Stimulated activated memory B cell treated with anti-CD40 and anti-IgM and Interleukin-4, amounts not matched to agents 10 μg/mL and 1 μg/mL and 100 μg/mL, for 72 hours (primary cell): ENCODE results near the gene TRNT1.
A peak's percentile ranks its signal among the peaks of the same experiment; 100 is the strongest.

ENCODE experiments used
- ATAC-seq: fragments of 150-1000 bp; cut with Tn5 transposase; 2 replicates; pipeline ENCODE4 v1.10.0; 2021
- H3K27ac Mint-ChIP-seq: one replicate; pipeline ENCODE4 v1.8.0; 2022; ENCODE audit warnings: mild to moderate bottlenecking, mixed read lengths
- H3K27me3 Mint-ChIP-seq: one replicate; pipeline ENCODE4 v1.8.0; 2022; ENCODE audit warnings: mixed read lengths
- H3K36me3 Mint-ChIP-seq: one replicate; pipeline ENCODE4 v1.8.0; 2022; ENCODE audit warnings: mixed read lengths
- H3K4me1 Mint-ChIP-seq: one replicate; pipeline ENCODE4 v1.8.0; 2022; ENCODE audit warnings: mixed read lengths
- H3K4me3 Mint-ChIP-seq: one replicate; pipeline ENCODE4 v1.8.0; 2022; ENCODE audit warnings: mild to moderate bottlenecking, moderate library complexity, mixed read lengths
- H3K9me3 Mint-ChIP-seq: one replicate; pipeline ENCODE4 v1.8.0; 2022; ENCODE audit warnings: mixed read lengths

TRNT1 gene

DNA sequence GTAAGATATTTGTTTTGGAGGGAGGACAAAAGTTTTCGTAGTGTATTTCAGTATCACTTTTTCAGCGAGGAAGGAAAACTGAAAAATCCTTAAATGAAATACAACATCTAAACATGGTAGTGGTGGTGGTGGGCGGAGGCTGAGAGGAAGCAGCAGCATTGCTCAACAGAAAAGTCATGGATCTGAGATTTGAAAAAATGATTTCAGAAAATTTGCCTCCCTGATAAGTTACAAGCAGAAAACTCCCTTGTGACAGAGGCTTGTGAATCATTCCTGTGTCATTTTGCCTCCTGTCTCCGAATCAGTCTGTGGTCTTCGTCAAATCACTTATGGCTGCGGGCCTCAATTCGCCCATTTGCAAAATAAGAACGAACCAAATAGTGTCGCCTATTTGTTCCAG lies 53.7 kb downstream of the TRNT1 start:
- ATAC-seq, result no peak
- Mint-ChIP-seq H3K27me3 (no peaks in the 10 kb centered on the region), H3K4me1 (peaks cover 31% of the 10 kb centered on the region), H3K9me3 (no peaks in the 10 kb centered on the region), H3K4me3 (no peak overlapping the region), H3K36me3 (no peaks in the 10 kb centered on the region), H3K27ac (peak overlapping the region; percentile 82)

DNA sequence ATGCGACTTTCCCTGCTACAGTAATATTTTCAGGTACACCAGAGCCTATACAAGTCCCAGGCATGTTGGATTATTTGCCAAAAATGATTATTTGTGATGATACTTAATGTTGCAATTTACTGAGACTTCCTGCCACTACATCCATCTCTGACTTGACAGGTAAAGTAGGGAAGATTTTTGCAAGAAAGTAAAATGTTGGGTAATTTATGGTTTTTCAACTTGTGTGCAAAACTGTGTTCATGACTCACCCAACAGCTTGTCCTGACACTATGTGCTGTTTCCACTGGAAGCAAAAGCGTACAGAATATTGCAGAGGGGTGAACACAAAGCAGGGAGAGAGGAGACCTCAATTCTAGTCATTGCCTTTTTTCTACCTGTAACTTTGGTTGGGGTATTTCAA lies 58.1 kb downstream of the TRNT1 start:
- Mint-ChIP-seq H3K4me3 (no peak overlapping the region), H3K4me1 (no peaks in the 10 kb centered on the region), H3K27ac (no peak overlapping the region), H3K36me3 (no peaks in the 10 kb centered on the region), H3K9me3 (peaks cover 4% of the 10 kb centered on the region), H3K27me3 (peaks cover 7% of the 10 kb centered on the region)
- ATAC-seq, result no peak

DNA sequence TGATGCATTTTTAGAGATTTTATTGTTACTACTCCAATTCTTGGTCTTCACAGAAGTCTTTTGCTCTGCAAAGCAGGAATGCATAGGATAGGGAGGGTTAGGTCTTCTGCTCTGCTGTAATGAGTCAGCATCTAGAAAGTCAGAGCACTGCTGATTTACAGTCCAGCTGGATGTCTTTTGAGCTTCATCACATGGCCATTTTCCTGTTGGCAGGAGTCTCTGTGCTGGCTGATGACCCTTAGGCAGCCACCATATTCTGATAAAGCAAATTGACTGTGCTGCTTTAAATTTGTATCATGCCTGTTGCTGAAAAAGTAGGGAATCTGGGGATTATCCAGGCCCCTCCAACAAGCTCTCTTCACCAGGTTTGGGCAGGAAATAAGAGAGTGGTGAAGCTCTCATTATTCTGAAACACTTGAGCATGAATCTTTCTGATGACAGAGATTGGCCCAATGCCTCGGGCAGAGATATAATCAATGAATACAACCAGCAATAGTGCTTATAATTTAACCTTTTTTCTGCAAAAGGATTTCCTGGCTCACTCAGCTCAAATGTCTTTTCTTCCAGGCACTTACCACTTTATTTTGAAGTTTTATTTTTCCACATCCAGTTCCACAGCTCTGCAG lies 62.5 kb downstream of the TRNT1 start:
- ATAC-seq, result no peak
- Mint-ChIP-seq H3K27me3 (peaks cover 14% of the 10 kb centered on the region), H3K4me3 (no peak overlapping the region), H3K36me3 (no peaks in the 10 kb centered on the region), H3K9me3 (peaks cover 4% of the 10 kb centered on the region), H3K27ac (no peak overlapping the region), H3K4me1 (no peaks in the 10 kb centered on the region)

DNA sequence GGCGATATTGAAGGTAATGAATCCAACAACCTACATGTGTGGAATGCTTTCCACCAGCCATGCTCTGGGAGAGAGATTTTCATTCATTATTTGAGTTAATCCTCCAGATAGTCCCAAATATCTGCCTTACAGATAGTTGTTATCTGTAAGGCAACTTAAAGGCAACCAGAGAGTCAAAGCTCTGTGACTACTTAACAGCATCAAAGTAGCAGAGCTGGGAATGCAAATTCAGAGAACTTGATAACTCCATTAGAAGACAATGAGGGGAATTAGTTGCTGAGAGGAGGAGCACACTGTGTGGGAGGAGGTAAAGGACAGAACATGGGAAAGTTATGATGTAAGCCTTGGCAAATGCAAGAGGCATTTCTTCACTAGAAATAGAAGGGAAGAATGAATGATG lies 63.2 kb downstream of the TRNT1 start:
- Mint-ChIP-seq H3K4me1 (no peaks in the 10 kb centered on the region), H3K9me3 (peaks cover 4% of the 10 kb centered on the region), H3K4me3 (no peak overlapping the region), H3K27me3 (peaks cover 17% of the 10 kb centered on the region), H3K27ac (no peak overlapping the region), H3K36me3 (no peaks in the 10 kb centered on the region)
- ATAC-seq, result no peak

DNA sequence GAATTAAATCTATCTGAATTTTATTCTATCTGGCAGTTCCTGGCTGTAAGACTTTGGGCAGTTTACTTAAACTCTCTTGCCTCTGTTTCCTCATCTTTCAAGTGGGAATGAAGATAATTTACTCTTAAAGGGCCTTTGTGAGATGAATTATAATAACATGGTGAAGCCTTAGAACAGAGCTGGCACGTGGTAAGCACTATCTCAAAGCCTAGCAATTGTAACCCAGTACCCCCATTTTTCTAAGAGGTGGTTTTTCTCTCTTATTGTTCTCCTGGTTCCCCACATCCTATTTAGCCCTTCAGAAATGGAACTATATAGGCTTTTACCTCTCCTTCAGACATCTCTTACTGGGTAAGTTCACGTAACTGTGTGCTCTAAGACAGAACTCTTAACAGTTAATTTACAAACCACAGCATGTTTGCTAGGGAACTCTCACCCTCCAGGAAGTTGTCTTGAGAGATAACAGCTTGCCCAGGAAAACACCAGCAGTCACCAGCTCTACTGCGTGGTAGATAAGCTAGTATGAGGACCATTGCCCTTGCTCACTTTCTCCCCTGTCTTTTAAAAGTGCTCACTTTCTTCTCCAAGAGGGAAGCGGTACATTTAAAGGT lies 65.0 kb downstream of the TRNT1 start:
- Mint-ChIP-seq H3K9me3 (no peaks in the 10 kb centered on the region), H3K27me3 (peaks cover 22% of the 10 kb centered on the region), H3K36me3 (no peaks in the 10 kb centered on the region), H3K4me3 (no peak overlapping the region), H3K27ac (no peak overlapping the region), H3K4me1 (no peaks in the 10 kb centered on the region)
- no peak for ATAC-seq

DNA sequence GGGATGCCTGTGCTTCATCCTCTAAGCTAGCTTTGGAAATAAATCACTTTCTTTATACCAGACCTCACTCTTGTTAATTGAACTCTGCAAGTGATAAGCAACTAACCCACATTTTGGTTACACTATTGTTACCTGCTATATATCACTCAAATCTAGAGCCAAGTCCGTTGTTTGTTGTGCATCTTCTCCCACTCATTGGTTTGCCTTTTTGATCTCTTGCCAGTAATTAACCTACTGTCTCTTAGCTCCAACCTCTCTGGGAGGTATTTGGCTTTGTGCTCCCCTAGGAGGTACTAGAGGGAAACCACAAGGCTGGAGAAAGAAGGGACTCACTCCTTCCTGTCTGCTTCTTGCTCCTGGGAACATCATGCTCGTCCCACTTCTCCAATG lies 65.5 kb downstream of the TRNT1 start:
- Mint-ChIP-seq H3K4me3 (no peak overlapping the region), H3K9me3 (no peaks in the 10 kb centered on the region), H3K4me1 (no peaks in the 10 kb centered on the region), H3K27me3 (peaks cover 22% of the 10 kb centered on the region), H3K36me3 (no peaks in the 10 kb centered on the region), H3K27ac (no peak overlapping the region)
- ATAC-seq, result no peak

DNA sequence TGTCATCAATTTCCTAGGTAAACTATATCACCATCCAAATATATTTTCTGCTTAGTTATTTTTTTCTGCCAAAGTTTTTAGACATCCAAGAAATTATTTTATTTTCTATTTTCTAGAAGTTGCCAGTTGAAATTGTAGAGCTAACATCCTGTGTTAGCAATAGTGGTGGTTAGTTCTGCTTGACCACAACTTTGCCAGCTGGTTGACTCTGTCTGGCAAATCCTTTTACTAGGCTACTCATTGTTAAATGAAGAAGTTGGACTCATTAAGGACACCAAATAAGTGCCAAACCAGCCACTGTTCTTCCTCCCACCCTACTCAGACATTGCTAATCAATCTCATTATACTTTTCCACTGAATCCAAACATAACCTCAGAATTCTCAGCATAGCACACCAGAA lies 68.1 kb downstream of the TRNT1 start:
- Mint-ChIP-seq H3K4me3 (no peak overlapping the region), H3K36me3 (no peaks in the 10 kb centered on the region), H3K27me3 (peaks cover 15% of the 10 kb centered on the region), H3K9me3 (no peaks in the 10 kb centered on the region), H3K27ac (no peak overlapping the region), H3K4me1 (no peaks in the 10 kb centered on the region)
- ATAC-seq, result no peak

DNA sequence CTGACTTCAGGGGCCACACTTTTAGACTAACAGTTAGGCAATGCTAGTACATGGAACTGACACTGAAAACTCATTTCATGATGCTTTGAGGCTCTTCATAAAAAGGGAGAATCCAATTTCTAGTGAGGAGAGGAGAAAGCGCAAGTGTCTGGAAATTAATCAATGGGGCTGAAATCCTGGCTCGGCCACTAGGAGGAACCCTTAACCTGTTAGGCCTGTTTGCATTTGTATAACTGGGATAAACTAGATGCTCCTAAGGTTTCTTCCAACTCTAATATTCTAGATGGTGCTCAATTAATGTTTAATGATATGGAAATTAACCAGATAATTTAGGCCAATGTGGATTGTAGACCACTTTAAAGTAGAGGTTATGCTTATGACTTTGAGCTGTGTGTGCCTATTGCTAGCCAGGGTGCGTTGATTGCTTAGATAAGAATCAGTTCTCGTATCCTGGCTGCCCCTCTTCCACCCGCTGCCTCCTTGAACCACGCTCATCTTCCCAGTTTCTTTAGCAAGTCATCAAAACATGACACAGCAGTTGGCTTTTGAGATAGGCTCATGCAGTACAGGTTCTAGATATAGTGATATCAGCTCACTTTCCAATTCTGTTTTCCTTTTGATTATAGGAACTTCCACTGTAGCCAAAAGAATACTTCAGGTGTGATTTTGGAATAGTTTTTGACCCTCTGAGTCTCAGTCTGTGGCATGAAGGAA lies 69.6 kb downstream of the TRNT1 start:
- Mint-ChIP-seq H3K4me1 (peaks cover 9% of the 10 kb centered on the region), H3K4me3 (no peak overlapping the region), H3K9me3 (no peaks in the 10 kb centered on the region), H3K27me3 (peaks cover 8% of the 10 kb centered on the region), H3K27ac (no peak overlapping the region), H3K36me3 (no peaks in the 10 kb centered on the region)
- ATAC-seq, result no peak
